ENCODE results near the gene SBNO2. TPM values are rescaled to one million over a fixed set of nuclear protein-coding genes. Genes with fewer than 3 reads are reported as not detected.
A peak's percentile ranks its signal among the peaks of the same experiment; 100 is the strongest.
"Not testable (repeated sequence)": the region's sequence is repeated elsewhere in the genome, so short reads cannot be mapped to it uniquely, and the experiment has no call there.

Gene SBNO2
- total RNA-seq, 4 donors from 2014 or later, result 26.4 to 71.0 (median 57.8) TPM

- no peak for DNase-seq
- Histone ChIP-seq H3K27ac (no peak overlapping the region), H3K9me3 (no peaks in the 10 kb centered on the region), H3K36me3 (peaks cover 0 to 88% (median 0%) of the 10 kb centered on the region in 3 donors), H3K4me3 (no peak overlapping the region), H3K4me1 (peaks cover 0 to 21% (median 12%) of the 10 kb centered on the region in 4 donors), H3K27me3 (no peaks in the 10 kb centered on the region)
- TF ChIP-seq POLR2A (IDR thresholded peaks at IDR 0.05), result no peak
- no peak for TF ChIP-seq CTCF (IDR thresholded peaks at IDR 0.05)
Observed at GRCh38 chr19:1115646-1116420, 58.2 kb downstream of the SBNO2 start.

GRCh38 chr19:1114728-1115127 is 59.3 kb downstream of the SBNO2 start:
- Histone ChIP-seq H3K36me3 (peaks cover 0 to 88% (median 0%) of the 10 kb centered on the region in 3 donors), H3K4me1 (peaks cover 0 to 21% (median 12%) of the 10 kb centered on the region in 4 donors)
- H3K4me3 ChIP-seq, H3K9me3 ChIP-seq, DNase-seq, H3K27ac ChIP-seq, H3K27me3 ChIP-seq: not testable (repeated sequence)

- H3K9me3 ChIP-seq, result no peaks in the 10 kb centered on the region
- H3K36me3 ChIP-seq, result peaks cover 0 to 88% (median 0%) of the 10 kb centered on the region in 3 donors
- no peak for DNase-seq
- H3K4me1 ChIP-seq, result peaks cover 0 to 21% (median 12%) of the 10 kb centered on the region in 4 donors
- H3K27me3 ChIP-seq, result no peaks in the 10 kb centered on the region
- peak overlapping the region; percentile 64 to 79 (median 72) for H3K27ac ChIP-seq
- H3K4me3 ChIP-seq, result no peak overlapping the region
- no peak for TF ChIP-seq CTCF (IDR thresholded peaks at IDR 0.05)
- no peak for TF ChIP-seq POLR2A (IDR thresholded peaks at IDR 0.05)
Observed at GRCh38 chr19:1113986-1114483, 60.0 kb downstream of the SBNO2 start.

GRCh38 chr19:1113030-1113985 is 60.8 kb downstream of the SBNO2 start:
- H3K36me3 ChIP-seq, result peaks cover 0 to 88% (median 0%) of the 10 kb centered on the region in 3 donors
- peak; percentile 97 to 98 (median 98) for DNase-seq
- no peaks in the 10 kb centered on the region for H3K9me3 ChIP-seq
- no peaks in the 10 kb centered on the region for H3K27me3 ChIP-seq
- peaks cover 0 to 21% (median 12%) of the 10 kb centered on the region in 4 donors for H3K4me1 ChIP-seq
- peak overlapping the region; percentile 64 to 79 (median 72) for H3K27ac ChIP-seq
- peak; percentile 70 to 96 (median 90) for TF ChIP-seq CTCF (IDR thresholded peaks at IDR 0.05)
- TF ChIP-seq POLR2A (IDR thresholded peaks at IDR 0.05), result peak in 1 of 2 donors; percentile 44
- peak overlapping the region in 1 of 4 donors; percentile 12 for H3K4me3 ChIP-seq

- Histone ChIP-seq H3K4me1 (peaks cover 0 to 25% (median 12%) of the 10 kb centered on the region in 4 donors), H3K27ac (peak overlapping the region; percentile 18 to 79 (median 68)), H3K9me3 (no peaks in the 10 kb centered on the region), H3K4me3 (peak overlapping the region in 1 of 4 donors; percentile 0), H3K36me3 (peaks cover 0 to 87% (median 0%) of the 10 kb centered on the region in 3 donors), H3K27me3 (no peaks in the 10 kb centered on the region)
- no peak for TF ChIP-seq POLR2A (IDR thresholded peaks at IDR 0.05)
- no peak for TF ChIP-seq CTCF (IDR thresholded peaks at IDR 0.05)
- peak in 2 of 3 donors; percentile 86 to 92 for DNase-seq
Observed at GRCh38 chr19:1112268-1113029, 61.6 kb downstream of the SBNO2 start.

Data from Peyer's patch (tissue), 4 donors.